Activated CD4-positive, alpha-beta T cell treated with anti-CD3 and anti-CD28 coated beads, Interleukin-2, amount 50 U/mL, for 4 hours (primary cell): ENCODE results near the gene MITD1.
A peak's percentile ranks its signal among the peaks of the same experiment; 100 is the strongest.
"Not testable (repeated sequence)": the region's sequence is repeated elsewhere in the genome, so short reads cannot be mapped to it uniquely, and the experiment has no call there.

Source experiments
- DNase-seq, 2 experiments: peaks; one replicate each; pipeline ENCODE4 v3.0.0-alpha.2; 2020

The MITD1 gene

DNA sequence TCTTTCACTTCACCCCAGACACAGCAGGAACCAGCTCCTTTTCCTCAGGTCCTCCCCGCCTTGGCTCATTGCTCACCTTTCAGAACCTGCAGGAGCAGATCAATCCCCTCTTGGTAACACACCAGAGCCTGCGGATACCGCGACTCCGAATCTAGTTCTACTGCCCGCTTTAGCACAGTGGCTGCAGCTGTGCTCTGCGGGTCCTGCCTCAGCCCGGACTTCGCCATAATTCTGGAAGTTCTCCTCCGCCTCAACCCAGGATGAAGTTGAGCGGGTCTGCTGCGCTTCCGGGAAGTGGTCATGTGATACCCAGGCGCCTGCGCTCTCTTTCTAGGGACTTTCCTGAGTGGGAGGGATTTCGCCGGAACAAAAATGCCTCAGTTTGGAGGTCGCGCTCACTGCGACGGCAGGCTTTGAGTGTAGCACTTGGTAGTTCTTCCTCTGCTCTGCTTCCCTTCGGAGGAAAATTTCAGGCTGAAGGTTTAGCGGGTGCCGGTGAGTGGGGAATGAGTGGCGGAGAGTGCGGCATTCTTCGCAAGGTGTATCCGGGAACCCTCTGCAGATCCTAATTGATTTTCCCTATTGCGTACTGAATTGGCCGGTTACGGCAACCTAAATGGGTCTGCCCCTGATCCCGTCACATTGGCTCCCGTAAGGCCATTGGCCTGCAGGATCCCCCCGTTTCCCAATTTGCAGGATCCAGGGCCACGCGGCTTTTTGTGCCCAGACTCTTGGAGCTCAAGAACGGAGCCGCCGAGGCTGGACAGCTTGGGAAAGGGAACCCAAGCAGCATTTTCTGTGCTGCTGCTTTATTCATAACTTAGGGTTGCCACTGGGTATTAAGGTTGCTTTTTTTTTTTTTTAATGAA, at the start of gene MITD1, which contains the start of gene MRPL30:
Gene MITD1 (minus strand): TSS at position 304 of the 869 bp plus-strand sequence. CDS start 77 bp downstream, at position 227.
Gene MRPL30 (plus strand): TSS at position 430 of the 869 bp plus-strand sequence. CDS start 5,020 bp downstream, outside the sequence.
- peak; percentile 86 for DNase-seq

- DNase-seq, result no peak
These were observed 37.2 kb upstream of the MITD1 start for GRCh38 chr2:99217929-99218501.

DNA sequence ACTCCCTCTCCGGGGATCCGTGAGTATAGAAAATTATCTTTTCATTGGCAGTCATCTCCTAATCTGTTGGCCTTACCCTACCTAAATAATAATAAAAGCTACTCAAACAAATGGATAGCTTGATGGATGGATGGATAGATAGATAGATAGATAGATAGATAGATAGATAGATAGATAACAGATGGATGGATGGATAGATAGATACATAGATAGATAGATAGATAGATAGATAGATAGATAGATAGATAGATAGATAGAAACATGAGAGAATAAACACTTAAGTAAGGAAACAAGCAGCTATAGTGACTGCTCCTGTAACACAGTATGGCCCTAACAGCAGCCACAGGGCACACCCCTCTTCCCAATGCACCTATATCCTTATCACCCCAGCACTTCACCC, 35.2 kb upstream of the MITD1 start:
- DNase-seq, result no peak

- no peak for DNase-seq
These were observed 24.6 kb upstream of the MITD1 start for GRCh38 chr2:99205491-99205890.

- no peak for DNase-seq
These were observed 21.3 kb upstream of the MITD1 start for GRCh38 chr2:99201959-99202678.

- DNase-seq, result no peak
These were observed 19.4 kb upstream of the MITD1 start for GRCh38 chr2:99200076-99200800.

- DNase-seq, result no peak
These were observed 17.4 kb upstream of the MITD1 start for GRCh38 chr2:99198103-99198841.

- not testable (repeated sequence) for DNase-seq
These were observed 11.5 kb upstream of the MITD1 start for GRCh38 chr2:99192364-99192763.

- no peak for DNase-seq
These were observed 9.7 kb upstream of the MITD1 start for GRCh38 chr2:99190548-99190947.

- DNase-seq, result no peak
These were observed 7.5 kb upstream of the MITD1 start for GRCh38 chr2:99188357-99188756.

DNA sequence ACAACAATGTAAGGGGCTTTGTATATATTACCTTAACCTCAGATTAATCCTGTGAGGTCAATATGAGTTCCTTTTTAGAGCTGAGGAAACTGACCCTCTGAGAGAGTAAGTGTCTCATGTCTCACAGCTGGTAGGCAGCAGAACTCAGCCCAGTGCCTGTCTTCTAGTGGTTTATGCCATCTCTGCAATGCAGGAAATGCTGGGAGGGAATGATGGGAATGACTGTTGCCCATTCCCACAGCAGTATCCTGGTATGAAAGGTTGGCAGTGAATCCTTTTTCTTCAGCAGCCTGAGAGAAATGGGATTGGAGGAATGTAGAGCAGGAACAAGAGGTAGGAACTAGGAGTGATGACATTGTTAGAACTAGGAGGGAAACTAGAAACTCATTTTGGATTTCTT, 6.2 kb upstream of the MITD1 start:
- no peak for DNase-seq

- DNase-seq, result no peak
These were observed 4.0 kb upstream of the MITD1 start for GRCh38 chr2:99184811-99185210.

- DNase-seq, result no peak
These were observed 2.2 kb upstream of the MITD1 start for GRCh38 chr2:99183025-99183424.

DNA sequence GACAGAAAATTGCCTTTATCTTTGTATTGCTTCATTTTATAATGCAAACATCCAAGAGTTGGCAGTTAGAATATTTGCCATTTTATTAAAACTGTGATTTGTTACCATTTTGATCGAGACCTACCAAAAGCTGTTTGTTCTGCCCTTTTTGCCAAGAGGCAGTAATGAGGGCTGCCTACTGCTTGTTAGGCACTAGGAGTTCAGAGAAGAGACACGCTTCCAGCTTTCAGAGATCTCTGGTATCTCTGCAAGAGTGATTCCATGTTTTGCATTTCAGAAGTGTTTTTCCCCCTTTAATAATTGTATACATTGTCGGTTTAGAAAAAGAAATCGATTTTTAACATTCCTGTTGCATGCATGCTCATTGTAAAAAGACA, 754 bp upstream of the MITD1 start:
- no peak for DNase-seq

GRCh38 chr2:99171377-99172140, 9.3 kb downstream of the MITD1 start:
- DNase-seq, result no peak

DNA sequence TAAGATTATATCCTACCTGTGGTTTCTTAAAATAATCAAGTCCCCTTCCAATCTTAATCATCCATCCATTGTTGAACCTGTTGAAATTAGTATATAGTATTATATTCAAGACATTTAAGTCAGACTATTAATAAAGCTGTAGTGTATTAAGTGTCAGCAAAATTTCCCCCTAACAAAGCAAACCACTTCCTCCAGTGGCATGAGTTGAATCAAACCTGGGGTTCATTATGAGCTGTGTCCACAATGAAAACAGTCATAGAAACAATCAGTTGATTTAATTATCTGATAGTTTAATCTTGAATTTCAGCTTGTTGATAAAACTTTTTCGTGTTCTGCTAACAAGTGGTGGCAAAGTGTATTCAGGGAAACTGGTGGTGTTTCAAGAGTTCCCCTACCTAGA, 11.3 kb downstream of the MITD1 start:
- DNase-seq, result no peak

DNA sequence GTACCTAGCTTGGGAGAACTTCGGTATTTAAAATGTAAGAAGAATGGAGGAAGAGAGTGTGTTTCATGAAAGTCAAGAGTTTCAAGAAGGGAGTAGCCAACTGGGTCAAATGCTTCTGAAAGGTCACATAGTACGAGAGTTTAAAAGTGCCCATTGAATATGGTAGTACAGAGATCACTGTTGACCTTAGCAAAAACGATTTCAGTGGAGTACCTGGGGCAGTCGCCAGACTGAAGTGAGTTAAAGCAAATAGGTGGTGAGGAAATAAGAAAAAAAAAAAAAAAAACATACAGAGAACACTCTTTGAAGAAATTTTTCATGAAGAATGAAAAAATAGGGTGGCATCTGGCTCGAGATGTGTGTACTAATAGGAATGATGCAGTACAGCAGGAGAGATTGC, 14.6 kb downstream of the MITD1 start:
- no peak for DNase-seq

DNA sequence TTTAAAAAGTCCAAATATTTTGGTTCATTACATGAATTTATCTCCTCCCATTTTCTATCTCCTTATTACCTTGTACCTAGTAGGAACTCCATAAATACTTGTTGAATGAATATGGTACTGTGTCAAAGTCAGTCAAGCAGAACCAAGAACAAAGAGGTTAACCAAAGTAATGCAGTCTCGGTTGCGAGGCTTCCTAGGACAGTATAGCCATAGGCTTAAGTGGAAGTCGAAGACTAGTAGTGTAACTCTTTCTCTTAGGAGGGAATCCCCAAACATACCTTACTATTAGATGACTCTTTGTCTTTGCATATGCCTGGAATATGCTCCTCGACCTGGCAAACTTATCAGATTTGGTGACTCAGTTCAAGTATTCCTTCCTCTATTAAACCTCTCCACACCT, 21.3 kb downstream of the MITD1 start:
- no peak for DNase-seq

DNA sequence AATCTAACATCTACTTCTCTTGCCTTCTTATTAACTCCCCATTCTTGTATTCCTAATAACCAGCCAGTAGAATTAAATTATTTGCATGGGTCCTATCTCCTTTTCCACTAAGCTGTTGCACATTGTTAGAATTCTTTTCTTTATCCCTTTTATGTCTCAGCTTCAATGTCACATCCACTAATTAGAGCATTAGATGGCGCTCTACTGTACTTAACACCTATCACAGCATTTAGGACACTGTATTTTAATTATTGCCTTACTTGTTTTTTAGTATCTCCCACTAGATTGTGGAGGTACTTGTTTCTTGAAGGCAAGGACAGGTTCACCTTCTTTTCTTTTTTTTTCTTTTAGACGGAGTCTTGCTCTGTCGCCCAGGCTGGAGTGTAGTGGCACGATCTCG, 22.3 kb downstream of the MITD1 start:
- no peak for DNase-seq

DNA sequence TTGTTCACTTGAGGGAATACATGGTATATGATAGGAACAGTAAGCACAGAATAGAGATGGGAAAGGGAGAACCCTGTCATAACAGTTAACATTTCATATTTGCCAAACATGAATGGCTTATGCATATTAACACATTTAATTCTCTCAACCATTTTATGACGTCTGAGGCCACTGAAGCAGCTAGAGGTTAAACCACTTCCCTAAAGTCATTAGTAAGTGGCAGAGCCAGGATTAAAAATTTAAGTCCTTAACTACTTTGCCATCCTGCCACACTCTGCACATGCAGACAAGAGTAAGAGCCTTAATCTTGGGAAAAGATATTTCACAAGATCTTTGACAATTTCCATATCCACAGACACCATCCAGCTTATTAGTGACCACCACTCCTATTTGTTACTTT, 24.0 kb downstream of the MITD1 start:
- DNase-seq, result no peak
